WTC11 (cell line): ENCODE measurements around the gene APOO. TPM values are rescaled to one million over a fixed set of nuclear protein-coding genes. Genes with fewer than 3 reads are reported as not detected.

ENCODE experiments used
- ATAC-seq: fragments of 200-7000 bp; cut with Tn5 transposase; 2 replicates; pipeline ENCODE4 v1.10.0; 2021; ENCODE audit warnings: mild to moderate bottlenecking, moderate library complexity
- CTCF ChIA-PET: fragments of 300-600 bp; sonication (Branson Sonifier 250); formaldehyde crosslinking; loops from one replicate; lab custom pipeline; 2021; ENCODE audit warnings: antibody characterized with exemption; lab: Charles Lee
- POLR2A ChIA-PET: fragments of 350-600 bp; sonication (Branson Sonifier 250); formaldehyde crosslinking; loops from one replicate; lab custom pipeline; 2021; ENCODE audit warnings: antibody characterized with exemption; lab: Charles Lee
- DNase-seq: peaks from one replicate; pipeline ENCODE4 v3.0.0; 2021; ENCODE audit warnings: low spot score
- H3K27ac Mint-ChIP-seq: 2 replicates; pipeline ENCODE4 v1.8.0; 2021; ENCODE audit warnings: mixed read lengths
- H3K27me3 Mint-ChIP-seq: 2 replicates; pipeline ENCODE4 v1.8.0; 2021; ENCODE audit warnings: low read depth, mild to moderate bottlenecking, moderate library complexity, mixed read lengths
- H3K36me3 Mint-ChIP-seq: 2 replicates; pipeline ENCODE4 v1.8.0; 2021; ENCODE audit warnings: mixed read lengths
- H3K4me1 Mint-ChIP-seq: 2 replicates; pipeline ENCODE4 v1.8.0; 2022; ENCODE audit warnings: mixed read lengths
- H3K4me3 Mint-ChIP-seq: 2 replicates; pipeline ENCODE4 v1.8.0; 2021; ENCODE audit warnings: mild to moderate bottlenecking, moderate library complexity, mixed read lengths
- H3K9me3 Mint-ChIP-seq: 2 replicates; pipeline ENCODE4 v1.8.0; 2021; ENCODE audit warnings: mixed read lengths
- ATF6 ChIP-seq: sonication (generic); formaldehyde crosslinking; IDR thresholded peaks from 2 replicates; pipeline ENCODE4 v1.8.1; 2023; ENCODE audit warnings: mild to moderate bottlenecking, missing genetic modification reagents
- ETV6 ChIP-seq: sonication (generic); formaldehyde crosslinking; IDR thresholded peaks from 2 replicates; pipeline ENCODE4 v1.8.1; 2022; ENCODE audit warnings: mild to moderate bottlenecking, missing genetic modification reagents
- NFATC4 ChIP-seq: fragments of 250-450 bp; sonication (Bioruptor Pico); IDR thresholded peaks from 2 replicates; pipeline ENCODE4 v1.9.0; 2021; ENCODE audit warnings: mild to moderate bottlenecking
- NFE2L1 ChIP-seq: sonication (generic); formaldehyde crosslinking; IDR thresholded peaks from 2 replicates; pipeline ENCODE4 v1.8.1; 2023; ENCODE audit warnings: missing genetic modification reagents
- NR2C2 ChIP-seq: sonication (generic); formaldehyde crosslinking; IDR thresholded peaks from 2 replicates; pipeline ENCODE4 v1.8.0; 2022; ENCODE audit warnings: mild to moderate bottlenecking, missing genetic modification reagents
- OVOL2 ChIP-seq: fragments of 250-450 bp; sonication (Bioruptor Pico); IDR thresholded peaks from 2 replicates; pipeline ENCODE4 v1.9.0; 2021; ENCODE audit warnings: mild to moderate bottlenecking, borderline replicate concordance
- TEAD4 ChIP-seq: sonication (generic); formaldehyde crosslinking; IDR thresholded peaks from 2 replicates; pipeline ENCODE4 v1.8.0; 2022; ENCODE audit warnings: mild to moderate bottlenecking, missing genetic modification reagents
- ZNF512 ChIP-seq: sonication (generic); formaldehyde crosslinking; IDR thresholded peaks from 2 replicates; pipeline ENCODE4 v1.8.1; 2022; ENCODE audit warnings: missing genetic modification reagents, borderline replicate concordance
- total RNA-seq: library from RNA; stranded (reverse); gene quantifications from 3 replicates; pipeline ENCODE4 v1.2.3, GENCODE V29; 2021
- TF ChIP-seq, protein P1 (sequence below): sonication (generic); formaldehyde crosslinking; IDR thresholded peaks from 2 replicates; pipeline ENCODE4 v1.8.0; 2022; ENCODE audit warnings: mild to moderate bottlenecking, missing genetic modification reagents

The APOO gene
- total RNA-seq, 1 experiment from 2014 or later, result 55.5 TPM

GRCh38 chrX:23783589-23784469 lies 123.9 kb downstream of the APOO start:
- ChIA-PET POLR2A (interaction anchor here (1.0 to 1.6 kb wide), 2 partner anchors 30 to 118 kb away, joined by 3 to 9 read pairs; no protein-coding TSS in a partner anchor), CTCF (interaction anchor here (0.7 to 2.0 kb wide), 9 partner anchors 14 to 123 kb away, joined by 3 to 27 read pairs (median 5); partner anchors contain the start of gene ACOT9)
- Mint-ChIP-seq H3K27me3 (no peaks in the 10 kb centered on the region; the same call in 1 of the 2 replicates), H3K4me1 (peaks cover 28% of the 10 kb centered on the region), H3K36me3 (peaks cover 24% of the 10 kb centered on the region), H3K4me3 (peak overlapping the region; percentile 93), H3K27ac (peak overlapping the region; percentile 74), H3K9me3 (no peaks in the 10 kb centered on the region)
- no peak for TF ChIP-seq ETV6
- no peak for TF ChIP-seq NFATC4 (CRISPR knock-in tag)
- no peak for TF ChIP-seq ATF6 (CRISPR knock-in tag)
- TF ChIP-seq TEAD4 (CRISPR knock-in tag), result no peak
- TF ChIP-seq NFE2L1 (CRISPR knock-in tag), result no peak
- no peak for TF ChIP-seq OVOL2
- no peak for TF ChIP-seq ZNF512 (CRISPR knock-in tag)
- TF ChIP-seq NR2C2 (CRISPR knock-in tag), result no peak
- TF ChIP-seq, protein P1, sequence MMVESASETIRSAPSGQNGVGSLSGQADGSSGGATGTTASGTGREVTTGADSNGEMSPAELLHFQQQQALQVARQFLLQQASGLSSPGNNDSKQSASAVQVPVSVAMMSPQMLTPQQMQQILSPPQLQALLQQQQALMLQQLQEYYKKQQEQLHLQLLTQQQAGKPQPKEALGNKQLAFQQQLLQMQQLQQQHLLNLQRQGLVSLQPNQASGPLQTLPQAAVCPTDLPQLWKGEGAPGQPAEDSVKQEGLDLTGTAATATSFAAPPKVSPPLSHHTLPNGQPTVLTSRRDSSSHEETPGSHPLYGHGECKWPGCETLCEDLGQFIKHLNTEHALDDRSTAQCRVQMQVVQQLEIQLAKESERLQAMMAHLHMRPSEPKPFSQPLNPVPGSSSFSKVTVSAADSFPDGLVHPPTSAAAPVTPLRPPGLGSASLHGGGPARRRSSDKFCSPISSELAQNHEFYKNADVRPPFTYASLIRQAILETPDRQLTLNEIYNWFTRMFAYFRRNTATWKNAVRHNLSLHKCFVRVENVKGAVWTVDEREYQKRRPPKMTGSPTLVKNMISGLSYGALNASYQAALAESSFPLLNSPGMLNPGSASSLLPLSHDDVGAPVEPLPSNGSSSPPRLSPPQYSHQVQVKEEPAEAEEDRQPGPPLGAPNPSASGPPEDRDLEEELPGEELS, result no peak
- DNase-seq (no peak), ATAC-seq (no peak)

Other genes starting within 250 kb of the APOO start
- 126 to 142 TPM (median 135 TPM) in 3 replicates for gene PRDX4, start 240.4 kb downstream of the APOO start, total RNA-seq
- 27.6 to 32.6 TPM (median 29.3 TPM) in 3 replicates for gene ACOT9, start 164.7 kb downstream of the APOO start, total RNA-seq
- gene SAT1, start 124.8 kb downstream of the APOO start, total RNA-seq, result 52.6 to 70.7 TPM (median 55.8 TPM) in 3 replicates
- gene CXorf58, start 68 bp upstream of the APOO start, total RNA-seq, result 0.27 TPM in 1 of 3 replicates, not detected in the others
- 6.6 to 7.4 TPM (median 7.2 TPM) in 3 replicates for gene KLHL15, start 119.2 kb upstream of the APOO start, total RNA-seq
- 251 to 299 TPM (median 264 TPM) in 3 replicates for gene EIF2S3, start 147.0 kb upstream of the APOO start, total RNA-seq
- gene ZFX, start 241.8 kb upstream of the APOO start, total RNA-seq, result 19.3 to 24.3 TPM (median 23.4 TPM) in 3 replicates